ENCODE measurements around the gene MATCAP1. TPM values are rescaled to one million over a fixed set of nuclear protein-coding genes. Genes with fewer than 3 reads are reported as not detected.

MATCAP1 gene
- total RNA-seq, 1 experiment from 2014 or later, result 40.8 TPM

DNA sequence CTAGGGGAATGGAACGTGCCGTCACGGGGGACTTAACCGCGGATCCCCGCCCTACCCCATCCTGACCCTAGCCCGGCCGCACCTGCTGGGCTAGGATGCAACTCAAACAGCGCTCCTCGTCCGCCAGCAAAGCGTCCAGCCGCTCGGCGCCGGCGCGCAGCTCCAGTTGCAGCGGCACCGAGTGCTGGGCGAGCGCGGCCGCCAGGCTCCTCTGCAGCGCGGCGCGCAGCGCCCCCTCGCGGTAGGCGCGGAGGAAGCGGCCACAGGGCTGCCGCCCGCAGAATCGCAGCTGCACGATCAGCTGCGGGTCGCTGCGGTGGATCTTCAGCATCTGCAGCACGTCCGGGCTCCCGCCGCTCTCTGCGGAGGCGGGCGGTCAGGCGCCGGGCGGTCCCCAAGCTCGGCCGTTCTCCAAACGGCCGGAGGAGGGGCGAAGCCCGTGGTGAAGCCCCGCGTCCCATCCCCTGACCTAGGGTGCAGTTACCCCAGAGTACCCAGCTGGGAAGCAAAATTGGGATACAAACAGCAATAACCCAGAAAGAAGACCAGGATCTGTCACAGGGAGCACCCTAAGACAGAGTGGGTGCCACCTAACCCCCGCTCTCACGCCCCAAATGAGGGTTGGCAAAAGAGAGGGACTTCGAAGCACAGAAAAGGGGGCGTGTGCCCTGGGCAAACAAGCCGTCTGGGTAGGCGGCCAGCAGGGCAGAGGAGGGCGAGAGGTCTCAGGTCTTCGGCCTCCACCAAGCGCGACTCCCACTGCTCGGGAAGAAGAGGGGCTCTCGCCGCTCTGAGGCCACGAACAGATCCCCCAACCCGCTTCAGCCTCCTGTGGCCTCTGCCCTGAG lies 28.2 kb downstream of the MATCAP1 start (continued):
- TF ChIP-seq ESRRA (CRISPR knock-in tag; IDR thresholded peaks at IDR 0.05; ENCODE audit: borderline replicate concordance), result no peak
- no peak for TF ChIP-seq JUN (CRISPR knock-in tag; IDR thresholded peaks at IDR 0.05)
- no peak for TF ChIP-seq CBFB (CRISPR knock-in tag; IDR thresholded peaks at IDR 0.05; ENCODE audit: low read depth)
- TF ChIP-seq EMX1 (CRISPR knock-in tag; IDR thresholded peaks at IDR 0.05), result no peak
- TF ChIP-seq SP1 (CRISPR knock-in tag; conservative IDR thresholded peaks at IDR 0.05), result peak; percentile 53; the same call in 1 of the 2 replicates
- TF ChIP-seq, protein P1, sequence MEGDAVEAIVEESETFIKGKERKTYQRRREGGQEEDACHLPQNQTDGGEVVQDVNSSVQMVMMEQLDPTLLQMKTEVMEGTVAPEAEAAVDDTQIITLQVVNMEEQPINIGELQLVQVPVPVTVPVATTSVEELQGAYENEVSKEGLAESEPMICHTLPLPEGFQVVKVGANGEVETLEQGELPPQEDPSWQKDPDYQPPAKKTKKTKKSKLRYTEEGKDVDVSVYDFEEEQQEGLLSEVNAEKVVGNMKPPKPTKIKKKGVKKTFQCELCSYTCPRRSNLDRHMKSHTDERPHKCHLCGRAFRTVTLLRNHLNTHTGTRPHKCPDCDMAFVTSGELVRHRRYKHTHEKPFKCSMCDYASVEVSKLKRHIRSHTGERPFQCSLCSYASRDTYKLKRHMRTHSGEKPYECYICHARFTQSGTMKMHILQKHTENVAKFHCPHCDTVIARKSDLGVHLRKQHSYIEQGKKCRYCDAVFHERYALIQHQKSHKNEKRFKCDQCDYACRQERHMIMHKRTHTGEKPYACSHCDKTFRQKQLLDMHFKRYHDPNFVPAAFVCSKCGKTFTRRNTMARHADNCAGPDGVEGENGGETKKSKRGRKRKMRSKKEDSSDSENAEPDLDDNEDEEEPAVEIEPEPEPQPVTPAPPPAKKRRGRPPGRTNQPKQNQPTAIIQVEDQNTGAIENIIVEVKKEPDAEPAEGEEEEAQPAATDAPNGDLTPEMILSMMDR (IDR thresholded peaks at IDR 0.05), result peak; percentile 97
- no peak for TF ChIP-seq ZNF263 (CRISPR knock-in tag; IDR thresholded peaks at IDR 0.05; ENCODE audit: low read depth)
- TF ChIP-seq, protein P2, sequence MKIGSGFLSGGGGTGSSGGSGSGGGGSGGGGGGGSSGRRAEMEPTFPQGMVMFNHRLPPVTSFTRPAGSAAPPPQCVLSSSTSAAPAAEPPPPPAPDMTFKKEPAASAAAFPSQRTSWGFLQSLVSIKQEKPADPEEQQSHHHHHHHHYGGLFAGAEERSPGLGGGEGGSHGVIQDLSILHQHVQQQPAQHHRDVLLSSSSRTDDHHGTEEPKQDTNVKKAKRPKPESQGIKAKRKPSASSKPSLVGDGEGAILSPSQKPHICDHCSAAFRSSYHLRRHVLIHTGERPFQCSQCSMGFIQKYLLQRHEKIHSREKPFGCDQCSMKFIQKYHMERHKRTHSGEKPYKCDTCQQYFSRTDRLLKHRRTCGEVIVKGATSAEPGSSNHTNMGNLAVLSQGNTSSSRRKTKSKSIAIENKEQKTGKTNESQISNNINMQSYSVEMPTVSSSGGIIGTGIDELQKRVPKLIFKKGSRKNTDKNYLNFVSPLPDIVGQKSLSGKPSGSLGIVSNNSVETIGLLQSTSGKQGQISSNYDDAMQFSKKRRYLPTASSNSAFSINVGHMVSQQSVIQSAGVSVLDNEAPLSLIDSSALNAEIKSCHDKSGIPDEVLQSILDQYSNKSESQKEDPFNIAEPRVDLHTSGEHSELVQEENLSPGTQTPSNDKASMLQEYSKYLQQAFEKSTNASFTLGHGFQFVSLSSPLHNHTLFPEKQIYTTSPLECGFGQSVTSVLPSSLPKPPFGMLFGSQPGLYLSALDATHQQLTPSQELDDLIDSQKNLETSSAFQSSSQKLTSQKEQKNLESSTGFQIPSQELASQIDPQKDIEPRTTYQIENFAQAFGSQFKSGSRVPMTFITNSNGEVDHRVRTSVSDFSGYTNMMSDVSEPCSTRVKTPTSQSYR (CRISPR knock-in tag; IDR thresholded peaks at IDR 0.05), result no peak
- TF ChIP-seq, protein P3, sequence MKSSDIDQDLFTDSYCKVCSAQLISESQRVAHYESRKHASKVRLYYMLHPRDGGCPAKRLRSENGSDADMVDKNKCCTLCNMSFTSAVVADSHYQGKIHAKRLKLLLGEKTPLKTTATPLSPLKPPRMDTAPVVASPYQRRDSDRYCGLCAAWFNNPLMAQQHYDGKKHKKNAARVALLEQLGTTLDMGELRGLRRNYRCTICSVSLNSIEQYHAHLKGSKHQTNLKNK (CRISPR knock-in tag; IDR thresholded peaks at IDR 0.05), result no peak
- TF ChIP-seq NFE2L1 (CRISPR knock-in tag; IDR thresholded peaks at IDR 0.05), result no peak
- no peak for TF ChIP-seq NFATC4 (CRISPR knock-in tag; IDR thresholded peaks at IDR 0.05)
- TF ChIP-seq TEAD1 (CRISPR knock-in tag; IDR thresholded peaks at IDR 0.05), result no peak
- no peak for TF ChIP-seq ZNF232 (CRISPR knock-in tag; IDR thresholded peaks at IDR 0.05)
- TF ChIP-seq, protein P4, sequence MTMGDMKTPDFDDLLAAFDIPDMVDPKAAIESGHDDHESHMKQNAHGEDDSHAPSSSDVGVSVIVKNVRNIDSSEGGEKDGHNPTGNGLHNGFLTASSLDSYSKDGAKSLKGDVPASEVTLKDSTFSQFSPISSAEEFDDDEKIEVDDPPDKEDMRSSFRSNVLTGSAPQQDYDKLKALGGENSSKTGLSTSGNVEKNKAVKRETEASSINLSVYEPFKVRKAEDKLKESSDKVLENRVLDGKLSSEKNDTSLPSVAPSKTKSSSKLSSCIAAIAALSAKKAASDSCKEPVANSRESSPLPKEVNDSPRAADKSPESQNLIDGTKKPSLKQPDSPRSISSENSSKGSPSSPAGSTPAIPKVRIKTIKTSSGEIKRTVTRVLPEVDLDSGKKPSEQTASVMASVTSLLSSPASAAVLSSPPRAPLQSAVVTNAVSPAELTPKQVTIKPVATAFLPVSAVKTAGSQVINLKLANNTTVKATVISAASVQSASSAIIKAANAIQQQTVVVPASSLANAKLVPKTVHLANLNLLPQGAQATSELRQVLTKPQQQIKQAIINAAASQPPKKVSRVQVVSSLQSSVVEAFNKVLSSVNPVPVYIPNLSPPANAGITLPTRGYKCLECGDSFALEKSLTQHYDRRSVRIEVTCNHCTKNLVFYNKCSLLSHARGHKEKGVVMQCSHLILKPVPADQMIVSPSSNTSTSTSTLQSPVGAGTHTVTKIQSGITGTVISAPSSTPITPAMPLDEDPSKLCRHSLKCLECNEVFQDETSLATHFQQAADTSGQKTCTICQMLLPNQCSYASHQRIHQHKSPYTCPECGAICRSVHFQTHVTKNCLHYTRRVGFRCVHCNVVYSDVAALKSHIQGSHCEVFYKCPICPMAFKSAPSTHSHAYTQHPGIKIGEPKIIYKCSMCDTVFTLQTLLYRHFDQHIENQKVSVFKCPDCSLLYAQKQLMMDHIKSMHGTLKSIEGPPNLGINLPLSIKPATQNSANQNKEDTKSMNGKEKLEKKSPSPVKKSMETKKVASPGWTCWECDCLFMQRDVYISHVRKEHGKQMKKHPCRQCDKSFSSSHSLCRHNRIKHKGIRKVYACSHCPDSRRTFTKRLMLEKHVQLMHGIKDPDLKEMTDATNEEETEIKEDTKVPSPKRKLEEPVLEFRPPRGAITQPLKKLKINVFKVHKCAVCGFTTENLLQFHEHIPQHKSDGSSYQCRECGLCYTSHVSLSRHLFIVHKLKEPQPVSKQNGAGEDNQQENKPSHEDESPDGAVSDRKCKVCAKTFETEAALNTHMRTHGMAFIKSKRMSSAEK (CRISPR knock-in tag; IDR thresholded peaks at IDR 0.05; ENCODE audit: borderline replicate concordance), result no peak
- TF ChIP-seq, protein P5, sequence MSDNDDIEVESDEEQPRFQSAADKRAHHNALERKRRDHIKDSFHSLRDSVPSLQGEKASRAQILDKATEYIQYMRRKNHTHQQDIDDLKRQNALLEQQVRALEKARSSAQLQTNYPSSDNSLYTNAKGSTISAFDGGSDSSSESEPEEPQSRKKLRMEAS (CRISPR knock-in tag; IDR thresholded peaks at IDR 0.05), result no peak
- no peak for TF ChIP-seq FOXJ3 (CRISPR knock-in tag; IDR thresholded peaks at IDR 0.05; ENCODE audit: borderline replicate concordance)
- TF ChIP-seq, protein P6, sequence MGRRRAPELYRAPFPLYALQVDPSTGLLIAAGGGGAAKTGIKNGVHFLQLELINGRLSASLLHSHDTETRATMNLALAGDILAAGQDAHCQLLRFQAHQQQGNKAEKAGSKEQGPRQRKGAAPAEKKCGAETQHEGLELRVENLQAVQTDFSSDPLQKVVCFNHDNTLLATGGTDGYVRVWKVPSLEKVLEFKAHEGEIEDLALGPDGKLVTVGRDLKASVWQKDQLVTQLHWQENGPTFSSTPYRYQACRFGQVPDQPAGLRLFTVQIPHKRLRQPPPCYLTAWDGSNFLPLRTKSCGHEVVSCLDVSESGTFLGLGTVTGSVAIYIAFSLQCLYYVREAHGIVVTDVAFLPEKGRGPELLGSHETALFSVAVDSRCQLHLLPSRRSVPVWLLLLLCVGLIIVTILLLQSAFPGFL (CRISPR knock-in tag; IDR thresholded peaks at IDR 0.05; ENCODE audit: borderline replicate concordance), result no peak
- TF ChIP-seq TP53 (CRISPR knock-in tag; IDR thresholded peaks at IDR 0.05), result no peak

All from WTC11 (cell line).